ENCODE results near the gene CACNG8.

The CACNG8 gene

DNA sequence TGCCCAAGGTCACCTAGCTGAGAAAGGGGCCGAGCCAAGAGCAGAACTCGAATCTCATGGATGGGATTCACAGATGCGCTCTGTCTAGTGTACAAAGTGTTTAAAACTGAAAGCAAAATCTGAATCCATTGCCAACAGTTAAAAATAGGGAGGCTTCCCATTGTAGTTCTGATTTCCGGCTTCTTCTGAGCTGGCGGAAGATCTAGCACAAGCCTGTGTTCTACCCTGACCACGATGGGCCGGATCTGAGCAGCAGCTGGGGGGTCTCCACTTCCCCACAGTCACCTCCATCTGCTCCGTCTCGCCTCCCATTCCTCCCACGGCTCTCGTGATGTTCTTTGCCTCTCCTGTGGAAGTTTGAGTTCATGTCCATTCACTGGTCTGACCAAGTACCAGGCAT, 2.4 kb downstream of the CACNG8 start:
- no peak for DNase-seq

DNA sequence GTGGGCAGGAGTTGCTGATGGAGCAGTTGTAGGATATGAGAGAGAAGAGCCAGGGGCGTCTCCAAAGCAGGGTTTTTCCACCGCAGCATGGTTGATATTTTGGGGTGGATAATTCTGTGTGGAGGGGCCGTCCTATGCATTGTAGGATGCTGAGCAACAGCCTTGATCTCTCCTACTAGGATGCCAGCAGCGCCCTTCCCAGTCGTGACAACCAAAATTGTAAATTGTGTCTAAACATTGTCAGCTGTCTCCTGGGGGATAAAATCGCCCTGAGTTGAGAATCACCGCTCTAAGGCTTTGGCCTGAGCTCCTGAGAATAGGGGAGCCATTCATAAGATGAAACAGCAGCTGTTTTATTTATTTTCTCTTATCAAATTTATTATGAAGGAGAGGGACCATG, 4.2 kb downstream of the CACNG8 start:
- no peak for DNase-seq

DNA sequence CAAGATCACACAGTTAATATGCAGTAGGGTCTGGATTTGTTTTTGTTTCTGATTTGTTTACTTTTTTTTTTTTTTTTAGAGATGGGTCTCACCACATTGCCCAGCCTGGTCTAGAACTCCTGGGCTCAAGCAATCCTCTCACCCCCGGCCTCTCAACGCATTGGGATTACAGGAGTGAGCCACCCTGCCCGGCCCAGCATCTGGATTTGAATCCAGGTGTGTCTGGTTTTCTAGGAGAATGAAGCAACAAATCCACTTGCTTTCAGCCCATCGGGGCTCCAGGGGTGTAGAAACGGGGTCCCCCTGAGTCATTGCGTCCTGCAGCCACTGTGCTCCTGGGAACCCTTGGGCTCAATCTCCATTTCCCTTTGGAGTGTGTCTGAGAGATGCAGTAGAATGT, 6.6 kb downstream of the CACNG8 start:
- no peak for DNase-seq

DNA sequence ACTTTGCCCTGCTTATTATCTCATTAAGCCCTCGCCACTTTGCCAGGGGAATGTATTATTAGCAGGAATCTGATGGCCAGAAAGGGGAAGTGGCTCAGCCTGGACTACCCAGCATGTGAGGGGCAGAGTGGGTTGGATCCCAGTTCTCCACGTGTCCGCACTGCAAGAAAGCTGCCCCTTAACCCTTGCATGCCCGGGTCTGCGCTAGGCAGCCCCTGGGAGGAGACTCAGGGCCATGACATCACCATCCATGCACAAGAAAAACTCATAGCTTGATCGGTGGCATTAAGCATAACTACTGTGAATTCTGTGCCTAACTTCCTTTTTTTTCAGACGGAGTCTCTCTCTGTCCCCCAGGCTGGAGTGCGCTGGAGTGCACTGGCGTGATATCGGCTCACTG, 8.9 kb downstream of the CACNG8 start:
- DNase-seq: no peak

DNA sequence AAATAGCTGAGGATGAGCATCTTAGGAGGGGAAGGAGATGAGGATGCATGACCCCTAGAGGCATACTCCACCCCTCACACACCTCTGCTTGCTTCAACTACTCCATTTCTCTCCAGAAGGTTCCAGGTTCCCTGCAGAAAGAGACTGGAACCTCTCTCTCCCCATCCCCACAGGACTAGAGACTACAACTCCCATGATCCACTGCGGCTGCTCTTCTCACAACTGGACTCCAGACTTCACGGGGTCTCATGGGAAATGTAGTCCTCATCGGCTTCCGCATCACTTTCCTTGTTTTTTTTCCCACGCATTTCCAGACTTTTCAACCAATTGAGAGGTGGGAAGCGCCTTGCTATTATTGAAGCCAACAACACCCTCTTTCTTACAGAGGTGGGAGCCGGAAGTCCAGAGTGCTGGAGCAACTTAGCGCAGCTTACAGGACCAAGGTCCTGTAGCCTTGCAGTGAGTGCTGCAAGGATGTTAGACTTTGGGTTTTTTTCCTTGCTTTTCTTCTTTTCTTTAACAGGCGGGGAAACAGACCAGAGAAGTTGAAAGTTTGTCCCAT, 14.8 kb downstream of the CACNG8 start:
- peak; percentile 69 to 72 for DNase-seq

DNA sequence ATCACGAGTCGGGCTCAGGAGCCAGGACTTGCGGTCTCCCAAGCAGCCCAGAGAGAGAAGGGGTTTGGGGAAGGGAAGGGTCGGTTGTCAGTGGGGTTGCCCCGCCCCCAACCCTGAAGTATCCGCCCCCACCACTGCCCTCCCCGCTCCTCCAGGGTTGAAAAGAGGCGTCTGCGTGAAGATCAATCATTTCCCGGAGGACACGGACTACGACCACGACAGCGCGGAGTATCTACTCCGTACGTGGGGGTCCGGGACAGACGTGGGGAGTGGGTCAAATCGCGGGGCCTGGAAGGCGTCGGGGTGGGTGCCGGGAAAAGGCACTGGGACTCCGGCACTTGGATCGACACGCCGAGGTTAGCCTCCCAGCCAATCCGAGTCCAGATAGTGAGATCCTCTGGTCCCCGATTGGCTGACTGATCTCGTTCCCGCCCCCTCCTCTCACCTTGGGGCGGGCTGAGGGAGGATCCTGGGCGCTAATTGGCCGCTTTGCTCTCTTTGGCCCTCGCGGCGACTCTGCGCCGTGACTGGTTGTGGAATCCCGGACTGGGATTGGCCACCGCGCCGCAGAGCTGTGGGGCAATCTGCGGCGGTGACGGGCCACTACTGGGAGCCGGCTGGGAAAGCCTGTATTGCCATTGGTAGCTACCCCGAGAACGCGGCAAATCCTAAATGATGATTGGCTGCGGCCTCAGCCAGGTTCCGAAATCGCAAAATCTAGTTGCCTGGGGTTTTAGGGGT, 15.4 kb downstream of the CACNG8 start:
- peak; percentile 51 to 65 for DNase-seq

DNA sequence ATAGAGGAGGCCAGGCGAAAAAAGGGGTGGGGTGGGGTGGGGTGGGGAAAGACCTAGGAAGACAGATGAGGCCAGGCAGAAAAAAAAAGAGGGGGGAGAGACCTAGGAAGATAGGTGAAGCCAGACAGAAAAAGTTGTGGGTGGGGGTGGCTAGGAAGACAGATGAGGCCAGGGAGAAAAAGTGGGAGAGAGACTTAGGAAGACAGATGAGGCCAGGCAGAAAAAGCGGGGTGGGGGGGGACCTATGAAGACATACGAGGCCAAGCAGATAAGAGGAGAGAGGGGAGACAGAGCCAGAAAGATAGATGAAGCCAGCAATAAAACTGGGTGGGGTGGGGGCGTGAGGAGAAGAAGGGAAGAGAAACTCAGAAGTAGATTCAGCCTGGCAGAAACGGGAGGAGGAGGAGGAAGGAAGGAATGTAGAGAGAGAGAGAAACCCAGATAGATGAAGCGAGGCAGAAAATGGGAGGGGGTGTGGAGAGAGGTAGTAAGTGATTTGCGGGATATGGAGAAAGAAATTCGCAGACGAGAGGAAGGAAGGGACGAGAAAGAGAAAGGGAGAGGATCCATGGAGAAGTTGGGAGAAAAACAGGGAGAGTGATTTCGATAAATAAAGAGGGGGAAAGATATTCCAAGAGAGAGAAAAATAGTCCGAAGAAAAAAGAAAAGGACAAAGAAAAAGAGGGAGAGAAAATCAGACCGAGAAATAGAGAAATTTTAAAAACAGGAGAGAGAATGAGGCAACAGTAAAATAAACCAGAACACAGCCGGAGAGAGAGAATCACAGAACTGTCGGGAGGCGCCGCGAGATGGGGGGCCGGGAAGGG, 16.5 kb downstream of the CACNG8 start:
- DNase-seq: no peak

DNA sequence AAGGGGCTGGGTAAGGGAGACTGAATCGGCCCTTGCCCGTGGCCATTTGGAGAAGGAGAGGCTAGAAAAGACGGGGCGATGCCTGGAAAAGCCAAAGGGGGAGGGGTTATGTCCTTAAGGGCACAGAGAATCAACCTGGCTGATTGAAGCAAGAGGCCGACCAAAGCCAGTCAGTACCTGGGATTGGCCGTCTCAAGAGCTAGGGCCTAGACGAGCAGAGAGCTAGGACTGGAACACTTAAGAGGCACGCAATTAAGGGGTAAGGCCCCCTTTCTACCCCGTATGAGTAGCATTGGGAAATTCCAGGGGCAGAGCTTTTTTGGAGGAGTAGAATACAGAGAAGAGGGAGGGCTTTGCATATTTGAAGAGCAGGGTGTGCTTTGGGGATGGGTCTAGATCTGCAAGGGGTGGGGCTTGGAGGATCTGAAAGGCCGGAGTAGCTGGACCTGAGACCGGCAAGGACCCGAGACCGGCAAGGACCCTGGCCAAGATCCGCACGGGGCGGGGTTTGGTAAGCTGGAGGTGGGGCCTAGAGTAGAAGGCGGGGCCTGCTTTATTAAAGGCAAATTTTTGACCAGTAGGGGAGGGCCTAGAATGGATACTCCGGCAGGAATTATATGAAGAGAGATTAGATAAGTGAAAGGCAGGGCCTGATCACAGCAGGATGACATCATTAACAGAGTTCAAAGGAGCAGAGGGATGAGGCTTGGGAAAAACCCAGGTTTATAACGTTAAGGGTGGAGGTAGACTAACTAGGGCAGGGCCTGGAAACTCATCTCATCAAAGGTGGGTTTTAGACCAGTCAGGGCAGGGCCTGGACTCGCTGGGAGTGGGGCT, 18.0 kb downstream of the CACNG8 start:
- DNase-seq: no peak

DNA sequence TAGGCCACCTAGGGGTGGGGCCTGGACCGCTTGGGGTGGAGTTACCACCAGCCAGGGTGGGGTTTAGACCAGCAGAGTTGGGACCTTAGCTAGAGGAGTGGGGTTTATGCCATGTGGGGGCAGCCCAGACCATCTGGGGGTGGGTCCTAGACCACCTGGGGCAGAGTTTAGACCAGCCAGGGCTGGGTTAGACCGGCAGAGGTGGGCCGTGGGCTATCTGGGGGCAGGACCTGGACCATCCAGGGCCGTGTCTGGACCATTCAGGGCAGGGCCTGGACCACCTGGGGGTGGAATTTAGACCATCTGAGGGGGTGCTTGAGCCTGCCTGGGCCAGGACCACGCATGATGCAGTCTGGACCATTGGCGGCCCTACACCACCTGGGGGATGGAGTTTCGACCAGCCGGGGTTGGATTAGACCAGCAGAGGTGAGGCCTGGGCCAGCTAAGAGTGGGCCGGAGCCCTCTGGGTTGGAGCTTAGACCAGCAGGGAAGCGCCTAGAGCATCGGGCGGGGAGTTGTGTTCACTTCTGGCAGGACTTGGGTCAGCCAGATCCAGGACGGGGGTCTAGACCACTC, 18.7 kb downstream of the CACNG8 start:
- no peak for DNase-seq

DNA sequence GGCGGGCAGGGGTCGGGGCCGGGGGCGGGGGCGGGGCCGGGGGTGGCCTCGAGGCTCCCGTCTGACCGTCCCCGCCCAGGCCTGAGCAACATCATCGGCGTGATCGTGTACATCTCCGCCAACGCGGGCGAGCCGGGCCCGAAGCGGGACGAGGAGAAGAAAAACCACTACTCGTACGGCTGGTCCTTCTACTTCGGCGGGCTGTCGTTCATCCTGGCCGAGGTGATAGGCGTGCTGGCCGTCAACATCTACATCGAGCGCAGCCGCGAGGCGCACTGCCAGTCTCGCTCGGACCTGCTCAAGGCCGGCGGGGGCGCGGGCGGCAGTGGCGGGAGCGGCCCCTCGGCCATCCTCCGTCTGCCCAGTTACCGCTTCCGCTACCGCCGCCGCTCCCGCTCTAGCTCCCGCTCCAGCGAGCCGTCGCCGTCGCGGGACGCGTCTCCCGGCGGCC, 19.3 kb downstream of the CACNG8 start:
- no peak for DNase-seq

DNA sequence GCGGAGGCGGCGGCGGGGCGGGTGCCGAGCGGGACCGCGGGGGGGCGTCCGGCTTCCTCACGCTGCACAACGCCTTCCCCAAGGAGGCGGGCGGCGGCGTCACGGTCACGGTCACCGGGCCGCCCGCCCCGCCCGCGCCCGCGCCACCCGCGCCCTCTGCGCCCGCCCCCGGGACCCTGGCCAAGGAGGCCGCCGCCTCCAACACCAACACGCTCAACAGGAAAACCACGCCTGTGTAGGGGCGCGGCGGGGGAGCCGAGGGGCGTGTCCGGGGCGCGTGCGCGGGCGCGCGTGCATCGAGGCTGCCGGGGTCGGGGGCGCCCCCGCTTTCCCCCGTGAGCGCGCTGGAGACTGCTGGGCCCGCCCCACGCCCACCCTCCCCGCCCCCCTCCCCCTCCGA, 19.9 kb downstream of the CACNG8 start:
- peak in 1 of 2 experiments; percentile 26 for DNase-seq

DNA sequence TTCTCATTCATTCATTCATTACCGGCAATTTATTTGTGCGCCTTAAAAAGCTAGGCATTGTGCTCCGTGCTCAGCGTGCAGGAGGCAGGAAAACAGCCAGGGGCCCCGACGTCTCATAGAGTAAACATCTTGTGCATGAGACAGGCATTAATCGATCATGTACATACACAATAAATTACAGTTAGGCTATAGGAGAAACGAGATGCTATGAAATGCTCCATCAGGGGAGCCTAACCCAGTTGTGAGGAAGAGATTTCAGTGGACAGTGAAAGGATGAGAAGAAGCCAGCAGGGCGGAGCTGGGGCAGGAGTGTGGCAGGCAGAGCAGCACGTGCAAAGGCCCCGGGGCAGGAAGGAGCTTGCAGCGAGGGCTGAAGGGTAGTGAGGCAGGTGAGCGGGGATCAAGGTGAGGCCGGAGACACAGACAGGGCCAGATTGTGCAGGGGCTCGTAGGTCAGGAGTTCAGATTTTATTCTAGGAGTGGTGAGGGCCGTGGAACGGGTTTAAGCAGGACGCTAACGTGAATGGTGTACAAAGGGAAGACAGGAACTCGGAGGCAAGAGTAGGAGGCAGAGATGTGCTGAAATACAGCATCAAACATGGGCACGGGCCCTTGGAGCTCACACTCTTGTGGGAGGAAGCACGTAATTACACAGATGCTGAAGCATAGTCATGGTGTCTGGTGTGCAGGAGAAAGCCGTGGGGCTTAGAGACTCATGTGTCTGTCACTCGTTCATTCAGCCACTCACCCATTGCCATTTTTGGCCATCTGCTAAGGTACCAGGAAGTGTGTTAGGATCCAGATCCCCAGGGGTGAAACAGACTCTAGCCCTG, 20.9 kb downstream of the CACNG8 start:
- DNase-seq: no peak

DNA sequence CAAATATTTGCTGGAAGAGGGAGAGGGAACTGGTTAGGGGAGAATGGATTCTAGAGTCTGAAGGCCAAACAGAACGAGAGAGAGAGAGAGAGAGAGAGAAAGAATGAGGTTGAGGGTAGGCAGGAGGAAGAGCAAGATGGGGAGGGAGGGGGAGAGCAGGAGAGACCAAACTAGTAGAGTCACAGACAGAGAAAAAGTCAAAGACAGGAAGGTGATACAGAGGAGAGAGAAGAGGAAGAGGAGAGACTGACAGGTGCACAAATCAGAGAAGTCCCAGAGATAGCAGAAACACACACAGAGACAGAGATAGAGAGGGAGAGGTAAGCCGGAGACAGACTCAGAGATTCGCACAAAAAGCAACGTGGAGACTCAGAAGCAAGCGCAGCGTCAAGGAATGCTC, 23.1 kb downstream of the CACNG8 start:
- DNase-seq: no peak

DNA sequence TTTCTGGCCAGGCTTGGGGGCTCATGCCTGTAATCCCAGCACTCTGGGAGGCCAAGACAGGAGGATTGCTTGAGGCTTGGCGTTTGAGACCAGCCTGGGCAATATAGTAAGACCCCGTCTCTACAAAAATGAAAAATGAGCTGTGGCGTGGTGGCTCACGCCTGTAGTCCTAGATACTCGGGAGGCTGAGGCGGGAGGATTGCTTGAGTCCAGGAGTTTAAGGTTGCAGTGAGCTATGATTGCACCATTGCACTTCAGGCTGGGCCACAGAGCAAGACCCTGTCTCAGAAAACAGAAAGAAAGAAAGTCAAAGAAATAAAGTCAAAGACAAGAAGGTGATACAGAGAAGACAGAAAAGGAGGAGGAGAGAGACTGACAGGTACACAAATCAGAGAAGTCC, 26.2 kb downstream of the CACNG8 start:
- no peak for DNase-seq

DNA sequence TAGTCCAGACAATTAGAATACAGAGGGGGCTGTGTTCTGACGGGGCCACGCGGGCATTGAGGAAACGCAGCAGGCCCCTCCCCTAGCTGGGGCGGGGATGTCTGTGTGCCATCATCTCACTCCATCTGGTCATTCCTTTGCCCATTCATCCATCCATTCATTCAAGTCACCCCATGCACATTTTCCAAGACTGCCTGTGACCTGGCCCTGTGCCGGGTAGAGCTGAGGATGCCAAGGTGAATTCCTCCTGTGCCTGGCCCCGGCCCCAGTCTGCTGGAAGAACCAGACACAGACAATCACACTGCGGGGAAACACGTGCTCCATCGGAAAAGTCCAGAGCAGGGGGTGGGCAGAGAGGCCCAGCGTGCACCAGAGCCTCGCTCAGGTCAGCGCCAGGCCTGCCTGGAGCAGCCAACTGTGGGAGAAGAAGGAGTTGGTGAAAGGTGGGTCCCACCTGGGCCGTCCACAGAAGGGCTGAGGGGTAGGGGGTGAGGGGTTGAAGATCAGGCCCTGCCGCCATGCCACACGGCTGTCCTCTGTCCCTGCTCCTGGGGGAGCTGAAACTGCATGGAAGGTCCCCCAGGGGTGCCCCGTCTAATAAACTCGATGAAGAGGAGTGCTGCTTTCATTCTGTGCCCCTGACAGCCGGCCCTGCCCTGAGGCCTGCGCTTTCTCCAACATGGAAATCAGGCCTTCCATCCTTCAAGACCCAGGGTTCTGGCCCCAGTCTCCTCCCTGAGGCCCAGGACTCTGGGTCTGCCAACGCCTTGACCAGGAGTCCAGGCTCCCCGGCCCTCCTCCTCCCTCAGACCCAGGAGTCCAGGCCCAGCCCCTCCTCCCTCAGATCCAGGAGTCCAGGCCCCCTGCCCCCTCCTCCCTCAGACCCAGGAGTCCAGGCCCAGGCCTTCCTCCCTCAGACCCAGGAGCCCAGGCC, 27.1 kb downstream of the CACNG8 start:
- DNase-seq: no peak

DNA sequence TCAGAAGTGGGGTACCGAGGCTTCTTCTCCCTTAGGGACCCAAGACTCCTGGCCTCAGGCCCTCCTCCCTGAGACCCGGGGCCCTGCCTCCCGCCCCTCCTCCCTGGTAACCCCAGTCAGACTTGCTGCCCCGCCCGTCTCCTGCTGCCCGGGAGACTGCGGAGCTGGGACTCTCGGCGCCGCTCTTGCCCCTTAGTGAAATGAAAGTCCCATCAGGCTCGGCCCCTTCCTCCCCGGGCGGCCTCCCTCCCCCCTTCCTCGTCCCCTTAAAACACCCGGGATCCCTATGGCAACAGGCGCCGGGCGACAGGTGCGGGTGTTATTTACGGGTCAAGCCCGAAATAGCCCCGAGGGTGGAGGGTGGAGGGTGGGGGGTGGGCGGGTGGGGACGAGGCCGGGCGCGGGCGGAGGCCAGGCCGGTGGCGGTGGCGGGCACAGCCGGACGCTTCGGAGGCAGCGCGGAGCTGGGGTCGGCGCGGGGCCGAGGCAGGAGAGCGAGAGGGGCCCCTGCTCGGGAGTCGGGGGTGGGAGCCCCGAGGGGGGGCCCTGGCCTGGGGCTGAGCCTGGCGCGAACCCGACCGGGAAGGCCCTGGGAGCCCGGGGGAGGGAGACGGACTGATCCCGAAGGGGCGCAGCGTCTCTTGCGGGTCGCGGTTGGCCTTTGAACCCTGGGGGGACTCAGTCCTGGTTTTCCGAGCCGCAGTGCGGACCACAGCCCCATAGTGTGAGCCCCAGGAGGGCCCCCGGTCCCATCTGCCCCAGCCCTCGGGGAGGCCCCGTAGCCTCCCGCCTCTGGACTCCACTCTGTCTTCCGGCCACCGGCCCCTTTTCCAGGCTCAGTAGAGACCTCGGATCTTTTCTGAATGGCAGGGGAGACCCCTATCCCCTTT, 28.7 kb downstream of the CACNG8 start, which contains the start of gene CACNG6:
Gene CACNG6 (plus strand): TSS at position 414 of the 890 bp plus-strand sequence. CDS start 1,241 bp downstream, outside the sequence.
- DNase-seq: no peak

DNA sequence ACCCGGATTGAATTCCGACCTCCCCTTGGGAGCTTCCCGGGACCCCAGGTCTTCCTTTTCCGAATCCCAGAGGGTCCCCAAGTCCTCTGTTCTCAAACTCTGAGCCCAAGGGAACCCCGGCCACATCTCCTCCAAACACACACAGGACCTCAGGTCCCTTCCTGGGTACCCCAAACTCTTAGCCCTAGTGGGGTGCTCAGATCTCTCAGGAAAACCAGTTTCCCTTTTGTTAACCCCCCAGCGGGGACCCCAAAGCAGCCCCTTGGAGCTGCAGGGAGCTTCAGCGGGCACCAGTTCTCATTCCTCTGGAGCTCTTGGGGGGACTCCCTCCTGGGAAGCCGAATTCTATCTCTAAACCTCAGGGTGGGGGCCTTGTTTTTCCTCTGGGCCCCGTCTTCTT, 29.5 kb downstream of the CACNG8 start:
- no peak for DNase-seq

DNA sequence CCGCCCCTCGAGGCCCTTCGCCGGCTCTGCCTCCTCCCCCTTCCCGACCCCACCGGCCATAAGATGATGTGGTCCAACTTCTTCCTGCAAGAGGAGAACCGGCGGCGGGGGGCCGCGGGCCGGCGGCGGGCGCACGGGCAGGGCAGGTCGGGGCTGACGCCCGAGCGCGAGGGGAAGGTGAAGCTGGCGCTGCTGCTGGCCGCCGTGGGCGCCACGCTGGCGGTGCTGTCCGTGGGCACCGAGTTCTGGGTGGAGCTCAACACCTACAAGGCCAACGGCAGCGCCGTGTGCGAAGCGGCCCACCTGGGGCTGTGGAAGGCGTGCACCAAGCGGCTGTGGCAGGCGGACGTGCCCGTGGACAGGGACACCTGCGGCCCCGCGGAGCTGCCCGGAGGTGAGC, 30.1 kb downstream of the CACNG8 start:
- no peak for DNase-seq

DNA sequence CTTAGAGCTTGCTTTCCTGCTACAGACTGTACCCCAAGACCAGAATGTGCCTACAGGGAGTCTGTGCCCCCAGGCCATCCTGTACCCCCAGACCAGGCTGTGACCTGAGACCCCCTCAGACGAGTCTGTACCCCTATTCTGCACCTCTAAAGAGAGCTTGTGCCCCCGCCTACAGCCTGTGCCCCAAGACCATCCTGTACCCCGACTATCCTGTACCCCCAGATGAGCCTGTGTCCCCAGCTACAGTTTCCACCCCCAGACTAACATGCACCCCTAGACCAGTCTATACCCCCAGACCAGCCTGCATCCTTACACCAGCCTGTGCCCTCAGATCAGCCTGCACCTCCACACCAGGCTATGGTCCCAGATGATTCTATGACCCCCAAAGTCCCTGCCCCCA, 30.7 kb downstream of the CACNG8 start:
- DNase-seq: no peak
